Globus pallidus (tissue), 1 donor: ENCODE results near the gene PDSS2.
"Not testable (repeated sequence)": the region's sequence is repeated elsewhere in the genome, so short reads cannot be mapped to it uniquely, and the experiment has no call there.

Experiments
- DNase-seq: peaks from one replicate; pipeline ENCODE4 v3.0.0-alpha.2; 2015; ENCODE audit warnings: low spot score

The PDSS2 gene

DNA sequence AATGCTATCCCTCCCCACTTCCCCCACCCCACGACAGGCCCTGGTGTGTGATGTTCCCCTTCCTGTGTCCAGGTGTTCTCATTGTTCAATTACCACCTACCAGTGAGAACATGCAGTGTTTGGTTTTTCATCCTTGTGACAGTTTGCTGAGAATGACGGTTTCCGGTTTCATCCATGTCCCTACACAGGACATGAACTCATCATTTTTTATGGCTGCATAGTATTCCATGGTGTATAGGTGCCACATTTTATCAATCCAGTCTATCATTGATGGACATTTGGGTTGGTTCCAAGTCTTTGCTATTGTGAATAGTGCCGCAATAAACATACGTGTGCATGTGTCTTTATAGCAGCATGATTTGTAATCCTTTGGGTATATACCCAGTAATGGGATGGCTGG is 295.1 kb downstream of the PDSS2 start:
- DNase-seq = not testable (repeated sequence)

DNA sequence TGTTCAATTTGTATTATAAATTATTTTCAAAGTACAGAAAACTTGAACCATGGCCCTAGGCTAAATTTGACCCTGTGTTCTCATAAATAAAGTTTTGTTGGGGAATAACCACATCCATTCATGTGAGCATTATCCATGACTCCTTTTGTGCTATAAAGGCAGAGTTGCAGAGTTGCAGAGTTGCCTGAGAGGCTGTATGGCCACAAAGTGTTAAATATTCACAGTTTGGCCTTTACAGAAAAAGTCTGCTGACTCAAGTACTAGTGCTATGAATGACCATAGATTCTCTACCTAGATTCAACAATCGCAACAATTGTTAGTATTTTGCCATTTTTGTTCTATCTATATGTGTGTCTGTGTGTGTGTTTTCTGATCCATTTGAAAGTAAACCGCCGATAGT is 297.8 kb downstream of the PDSS2 start:
- DNase-seq = no peak

DNA sequence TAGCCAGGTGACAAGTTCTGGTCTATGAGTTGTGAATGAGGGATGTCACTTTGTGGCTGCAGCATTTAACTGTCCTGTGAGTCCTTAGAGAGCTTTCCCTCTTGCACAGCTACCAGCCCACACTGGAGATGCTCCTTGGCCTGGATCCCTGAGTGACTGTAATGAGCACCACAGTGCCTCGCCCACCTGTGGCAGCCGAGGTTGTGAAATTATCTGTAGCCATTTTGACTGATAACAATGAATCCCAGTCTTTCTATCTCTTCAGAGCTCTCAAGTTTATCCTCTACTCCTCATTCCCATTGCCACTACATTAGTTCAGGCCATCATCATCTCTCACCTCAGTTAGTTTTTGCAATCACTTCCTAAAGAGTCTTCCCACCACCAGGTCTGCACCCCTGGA is 302.7 kb downstream of the PDSS2 start:
- no peak for DNase-seq

DNA sequence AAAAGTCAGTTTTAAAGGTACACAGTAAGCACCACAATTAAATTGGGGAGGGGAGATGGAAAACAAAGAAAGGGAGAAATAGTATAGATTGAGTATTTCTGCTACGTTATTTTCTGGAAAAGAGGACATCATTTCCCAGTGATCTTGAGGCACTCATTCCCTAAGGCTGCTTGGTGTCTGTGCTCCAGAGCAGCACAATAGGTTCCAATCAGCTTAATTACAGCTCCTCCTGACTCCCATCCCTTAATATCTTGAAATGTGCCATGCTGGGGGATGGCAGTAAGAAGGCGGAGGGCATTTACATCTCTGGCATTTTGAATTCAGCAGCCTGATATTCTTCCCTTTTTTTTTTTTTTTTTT is 304.6 kb downstream of the PDSS2 start:
- no peak for DNase-seq

DNA sequence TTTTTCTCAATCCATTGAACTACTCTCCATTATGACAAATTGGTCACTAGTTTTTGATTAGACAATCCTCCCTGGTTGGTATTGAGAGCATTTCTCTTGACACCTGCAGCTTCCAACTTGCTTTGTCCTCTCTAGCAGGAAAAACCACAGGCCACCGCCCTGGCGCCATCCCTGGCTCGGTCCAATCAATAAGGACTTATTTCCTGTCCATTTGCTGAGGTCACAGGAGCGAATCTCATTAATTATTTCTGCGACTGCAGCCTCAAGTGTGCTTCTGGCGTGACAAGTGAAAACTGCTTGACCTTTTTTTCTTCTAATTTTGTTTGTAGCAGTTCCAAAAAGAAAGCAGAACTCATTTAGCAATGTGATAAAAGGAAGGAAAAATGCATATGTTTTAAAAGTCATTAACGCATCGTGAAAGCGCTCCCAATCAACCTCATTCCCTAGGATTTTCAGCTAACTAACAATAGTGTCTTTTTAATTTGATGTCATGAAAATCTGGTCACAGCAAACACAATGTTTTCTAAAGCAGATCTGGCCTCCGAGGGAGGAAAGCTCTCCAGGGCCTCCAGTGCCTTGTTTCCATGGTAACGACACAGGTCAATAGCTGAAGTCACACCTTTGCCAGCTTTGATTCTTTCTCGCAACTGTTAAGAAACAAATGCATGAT is 305.1 kb downstream of the PDSS2 start:
- DNase-seq = no peak

DNA sequence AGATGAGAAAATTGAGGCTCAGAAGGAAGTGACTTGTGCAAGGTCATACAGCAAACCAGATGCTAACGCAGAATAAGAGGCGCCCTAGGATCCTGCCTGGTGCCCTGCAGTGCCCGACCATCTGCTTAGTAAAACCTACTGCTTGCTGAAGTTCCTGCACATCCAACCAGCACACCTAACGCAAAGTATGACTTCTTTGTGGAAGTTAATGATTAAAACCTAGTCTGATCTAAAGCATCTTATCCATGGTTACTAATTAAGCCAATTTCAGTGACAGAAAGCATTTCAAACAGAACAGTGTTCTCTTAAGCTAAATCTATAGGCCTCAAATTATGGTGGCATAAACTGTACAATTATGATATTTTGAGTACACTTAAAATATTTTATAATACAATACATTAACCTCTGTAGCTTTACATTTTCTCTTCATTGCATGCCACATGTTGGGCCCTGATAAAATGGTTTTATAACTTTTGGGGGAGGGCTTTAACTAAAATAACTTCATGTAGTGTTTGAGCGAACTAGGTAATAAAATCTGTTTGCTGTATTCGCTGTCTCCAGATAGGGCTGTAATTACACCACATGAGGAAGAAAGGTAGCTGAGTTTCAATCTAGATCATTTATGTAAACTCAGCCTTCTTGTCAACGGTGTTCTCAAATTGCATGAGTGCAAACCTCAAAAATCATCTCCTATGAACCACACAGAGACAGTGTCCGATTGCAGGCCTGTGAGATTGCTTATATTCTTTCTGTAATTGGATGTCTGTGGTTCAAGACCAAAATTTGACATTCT is 306.5 kb downstream of the PDSS2 start:
- DNase-seq = no peak

DNA sequence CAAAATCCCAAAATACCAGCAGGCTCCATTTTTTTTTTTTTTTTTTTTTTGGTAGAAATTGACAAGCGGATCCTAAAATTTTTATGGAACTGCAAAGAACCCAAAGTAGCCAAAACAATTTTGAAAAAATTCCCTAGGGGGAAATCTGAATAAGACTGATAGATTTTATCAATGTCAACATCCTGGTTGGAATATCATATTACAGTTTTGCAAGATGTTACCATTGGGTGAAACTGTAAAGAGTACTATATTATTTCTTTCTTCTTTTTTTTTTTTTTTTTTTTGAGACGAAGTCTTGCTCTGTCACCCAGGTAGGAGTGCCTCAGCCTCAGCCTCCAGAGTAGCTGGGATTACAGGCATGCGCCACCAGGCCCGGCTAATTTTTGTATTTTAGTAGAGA is 314.7 kb downstream of the PDSS2 start:
- DNase-seq = no peak

DNA sequence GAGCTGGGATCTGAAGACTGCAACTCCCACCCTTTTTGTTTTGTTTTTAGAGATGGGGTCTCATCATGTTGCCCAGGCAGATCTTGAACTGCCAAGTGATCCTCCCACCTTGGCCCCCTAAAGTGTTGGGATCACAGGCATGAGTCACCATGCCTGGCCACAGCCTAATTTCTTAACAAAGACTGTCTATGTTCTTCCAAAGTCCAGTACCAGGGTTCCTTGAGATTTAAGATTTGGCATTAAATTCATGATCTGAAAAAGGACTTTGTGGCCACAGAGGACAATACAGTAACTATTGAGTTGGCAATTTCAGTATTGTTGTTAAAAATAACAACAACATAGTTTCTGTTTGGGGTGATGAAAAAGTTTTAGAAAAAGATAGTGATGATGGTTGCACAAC is 315.4 kb downstream of the PDSS2 start:
- no peak for DNase-seq

DNA sequence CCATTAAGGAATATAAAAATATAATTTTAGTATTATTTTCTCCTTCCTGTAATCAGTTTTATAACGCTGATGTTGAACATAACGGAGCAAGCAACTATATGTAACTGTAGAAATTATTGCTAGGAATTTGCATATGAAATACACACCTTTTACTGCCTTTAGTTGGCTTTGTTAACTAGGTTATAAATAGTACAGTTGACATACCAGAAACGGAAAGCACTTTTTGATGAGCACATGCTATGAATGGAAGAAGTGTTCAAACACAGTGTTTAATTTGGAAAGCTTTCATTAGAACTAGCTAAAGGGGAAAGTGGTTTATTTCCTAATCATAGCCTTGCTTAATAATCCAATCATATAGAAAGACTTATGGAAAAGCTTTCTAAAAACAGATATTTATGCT is 318.8 kb downstream of the PDSS2 start:
- no peak for DNase-seq

DNA sequence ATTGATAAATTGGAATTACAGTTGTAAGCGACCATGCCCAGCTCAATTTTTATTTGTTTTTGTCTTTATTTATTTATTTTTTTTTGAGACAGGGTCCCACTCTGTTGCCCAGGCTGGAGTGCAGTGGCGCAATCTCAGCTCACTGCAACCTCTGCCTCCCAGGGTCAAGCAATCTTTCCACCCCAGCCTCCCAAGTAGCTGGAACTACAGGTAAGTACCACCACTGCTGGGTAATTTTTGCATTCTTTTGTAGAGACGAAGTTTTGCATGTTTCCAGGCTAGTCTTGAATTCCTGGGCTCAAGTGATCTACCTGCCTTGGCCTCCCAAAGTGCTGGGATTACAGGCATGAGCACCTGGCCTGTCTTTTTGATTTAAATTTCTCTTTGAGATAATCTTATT is 323.0 kb downstream of the PDSS2 start:
- DNase-seq = not testable (repeated sequence)

DNA sequence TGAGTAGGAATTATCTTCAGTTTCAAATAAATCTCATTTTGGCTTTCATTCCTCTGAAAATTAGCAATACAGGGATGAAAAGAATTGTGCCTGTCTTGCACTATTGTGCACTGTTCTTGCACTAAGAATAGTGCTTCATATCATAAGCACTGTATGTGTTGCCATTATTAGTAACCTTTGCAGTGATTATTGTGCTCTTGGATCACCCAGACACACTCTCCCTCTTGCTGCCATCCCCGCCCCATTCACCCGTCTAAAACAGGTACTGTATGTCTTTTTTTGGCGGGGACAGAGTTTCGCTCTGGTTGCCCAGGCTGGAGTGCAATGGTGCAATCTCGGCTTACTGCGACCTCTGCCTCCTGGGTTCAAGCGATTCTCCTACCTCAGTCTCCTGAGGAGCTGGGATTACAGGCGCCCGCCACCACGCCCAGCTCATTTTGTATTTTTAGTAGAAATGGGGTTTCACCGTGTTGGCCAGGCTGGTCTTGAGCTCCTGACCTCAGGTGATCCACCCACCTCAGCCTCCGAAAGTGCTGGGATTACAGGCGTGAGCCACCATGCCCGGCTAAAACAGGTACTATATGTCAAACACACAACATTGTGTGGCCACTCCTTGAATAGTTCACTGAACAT is 324.2 kb downstream of the PDSS2 start:
- DNase-seq = not testable (repeated sequence)

DNA sequence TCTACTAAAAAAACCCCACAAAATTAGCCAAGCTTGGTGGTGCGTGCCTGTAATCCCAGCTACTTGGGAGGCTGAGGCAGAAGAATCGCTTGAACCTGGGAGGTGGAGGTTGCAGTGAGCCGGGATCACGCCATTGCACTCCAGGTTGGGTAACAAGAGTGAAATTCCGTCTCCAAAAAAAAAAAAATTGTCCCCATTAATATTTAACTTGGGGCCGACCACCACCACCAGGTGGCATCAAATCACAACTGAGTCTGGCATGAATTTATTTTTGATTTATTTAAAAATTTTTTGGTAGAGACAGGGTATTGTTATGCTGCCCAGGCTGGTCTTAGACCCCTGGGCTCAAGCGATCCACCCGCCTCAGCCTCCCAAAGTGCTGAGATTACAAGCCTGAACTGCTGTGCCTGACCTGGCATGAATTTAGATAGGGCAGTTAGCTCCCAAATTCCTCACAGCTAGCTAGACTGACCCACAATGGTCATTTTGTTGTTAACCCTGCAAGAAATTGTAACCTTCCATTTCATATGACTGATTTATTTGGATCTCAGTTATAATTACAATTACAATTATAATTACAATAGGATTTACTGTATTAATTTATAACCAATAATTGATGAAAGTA is 326.9 kb downstream of the PDSS2 start:
- DNase-seq = no peak

DNA sequence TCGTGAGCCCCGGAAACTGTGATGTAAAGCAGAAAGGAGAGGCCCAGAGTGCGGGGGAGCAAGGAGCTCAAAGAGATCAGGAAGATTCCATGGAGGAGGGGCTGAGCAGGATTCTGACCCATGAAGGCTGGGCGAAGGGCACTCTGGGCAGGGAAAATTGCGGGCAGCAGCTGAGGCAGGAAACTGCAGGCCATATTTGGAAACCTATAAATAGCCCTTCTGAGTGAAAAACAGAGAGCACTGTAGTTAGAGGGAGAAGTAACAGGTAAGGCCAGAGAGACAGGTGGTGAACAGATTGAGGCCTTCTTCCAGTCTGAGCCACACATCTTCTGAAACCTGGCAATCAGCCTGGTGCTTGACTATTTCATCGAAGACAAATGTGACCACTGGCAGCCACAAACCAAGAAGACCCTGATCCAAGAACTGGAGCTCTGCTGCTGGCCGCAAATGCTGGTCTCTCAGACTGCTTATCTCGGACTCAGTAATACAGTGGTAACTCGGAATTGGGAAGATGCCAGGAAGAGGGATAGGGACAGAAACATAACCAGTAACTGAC is 329.9 kb downstream of the PDSS2 start:
- no peak for DNase-seq

DNA sequence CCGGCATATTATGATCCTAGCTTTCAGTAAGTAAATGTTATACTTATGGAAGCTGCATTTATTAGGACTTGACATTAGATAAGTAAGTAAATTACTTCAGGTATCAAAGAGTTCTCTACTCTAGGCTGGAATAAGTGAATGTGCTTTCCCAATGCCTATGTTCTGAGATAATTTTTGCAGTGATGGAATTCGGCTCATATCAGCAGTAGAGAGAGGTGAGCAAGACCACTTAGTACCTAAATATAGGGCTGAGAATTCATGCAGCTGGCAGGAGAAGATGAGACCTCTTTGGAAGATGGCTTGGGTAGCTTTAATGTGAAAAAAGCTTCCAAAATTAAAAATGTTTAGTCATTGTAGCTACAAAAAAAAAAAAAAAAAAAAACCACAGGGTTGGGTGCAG is 330.8 kb downstream of the PDSS2 start:
- DNase-seq = no peak

DNA sequence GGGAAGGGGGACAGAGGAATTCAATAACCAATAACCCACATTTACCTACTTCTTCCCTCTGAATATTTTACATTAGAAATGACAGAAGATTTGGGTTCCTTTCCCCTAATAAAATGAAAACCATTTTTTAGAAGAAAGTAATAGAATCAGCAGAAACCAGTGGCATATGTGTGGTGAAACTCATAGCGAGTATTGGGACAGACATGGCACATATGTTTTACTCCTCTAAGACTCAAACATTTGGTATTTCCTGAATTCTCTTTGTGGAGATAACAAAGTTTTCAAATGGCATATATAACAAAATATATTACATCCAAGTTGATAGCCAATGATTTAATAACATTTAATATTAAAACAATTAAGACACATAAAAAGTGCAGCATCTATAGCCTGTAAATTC is 331.2 kb downstream of the PDSS2 start:
- no peak for DNase-seq

DNA sequence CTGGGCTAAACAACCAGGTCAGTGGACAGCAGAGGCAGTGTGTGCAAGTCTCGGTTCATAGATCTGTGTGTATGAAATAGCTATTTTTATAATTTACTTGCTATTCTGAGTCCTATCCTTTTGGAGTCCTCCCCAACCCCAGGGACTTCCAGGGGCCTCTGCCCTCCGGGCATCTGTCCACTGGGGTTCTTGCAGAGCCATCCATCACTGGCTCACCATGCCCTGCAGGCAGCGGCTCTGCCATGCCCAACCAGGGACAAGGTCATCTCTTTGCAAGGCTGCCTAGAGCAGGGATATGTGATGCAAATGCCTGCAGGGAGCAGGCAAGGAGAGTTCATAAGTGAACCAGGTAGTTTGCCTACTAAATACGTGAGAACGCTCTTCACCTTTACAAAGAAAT is 333.6 kb downstream of the PDSS2 start:
- DNase-seq = no peak

DNA sequence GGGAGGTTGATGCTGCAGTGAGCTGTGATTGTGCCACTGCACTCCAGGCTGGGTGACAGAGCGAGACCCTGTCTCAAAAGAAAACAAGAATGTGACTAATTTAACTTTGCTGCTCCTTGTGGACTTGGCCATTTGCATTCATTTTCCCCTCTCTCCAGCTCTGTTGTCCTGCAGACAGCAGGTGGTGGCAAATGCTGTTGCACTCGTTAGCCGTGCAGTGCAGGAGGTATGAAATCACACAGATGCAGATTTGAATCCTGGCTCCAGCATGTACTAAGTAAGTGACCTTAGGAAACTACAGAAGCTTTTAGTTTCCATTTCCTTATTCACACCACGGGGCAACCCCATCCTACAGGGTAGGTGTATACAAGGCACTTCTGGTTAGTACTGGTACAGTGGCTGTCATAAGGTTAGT is 334.4 kb downstream of the PDSS2 start:
- DNase-seq = no peak

DNA sequence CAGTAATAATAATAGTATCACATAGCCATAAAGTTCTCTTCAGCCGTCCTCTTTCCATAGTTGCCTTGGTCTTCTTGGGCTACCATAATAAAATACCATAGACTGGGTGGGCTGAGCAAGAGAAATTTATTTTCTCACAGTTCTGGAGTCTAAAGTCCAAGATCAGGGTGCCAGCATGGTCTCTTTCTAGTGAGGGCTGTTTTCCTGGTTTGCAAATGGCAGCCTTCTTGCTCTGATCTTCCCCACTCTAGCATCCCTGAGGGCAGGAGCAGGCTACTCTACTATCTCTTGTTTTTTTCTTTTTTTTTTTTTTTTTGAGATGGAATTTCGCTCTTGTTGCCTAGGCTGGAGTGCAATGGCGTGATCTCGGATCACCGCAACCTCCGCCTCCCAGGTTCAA is 335.9 kb downstream of the PDSS2 start:
- no peak for DNase-seq

DNA sequence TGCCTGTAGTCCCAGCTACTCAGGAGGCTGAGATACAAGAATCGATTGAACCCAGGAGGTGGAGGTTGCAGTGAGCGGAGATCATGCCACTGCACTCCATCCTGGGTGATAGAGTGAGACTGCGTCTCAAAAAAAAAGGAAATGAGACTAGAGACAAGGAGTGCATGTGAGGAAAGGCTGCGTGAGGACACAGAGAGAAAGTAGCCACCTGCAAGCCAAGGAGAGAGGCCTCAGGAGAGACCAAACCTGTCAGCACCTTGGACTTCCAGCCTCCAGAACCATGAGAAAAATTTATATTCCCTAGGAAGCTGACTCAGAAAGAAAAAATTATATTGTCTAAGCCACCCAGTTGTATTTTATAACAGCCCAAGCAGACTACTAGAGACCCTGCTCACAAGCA is 336.6 kb downstream of the PDSS2 start:
- DNase-seq = no peak

DNA sequence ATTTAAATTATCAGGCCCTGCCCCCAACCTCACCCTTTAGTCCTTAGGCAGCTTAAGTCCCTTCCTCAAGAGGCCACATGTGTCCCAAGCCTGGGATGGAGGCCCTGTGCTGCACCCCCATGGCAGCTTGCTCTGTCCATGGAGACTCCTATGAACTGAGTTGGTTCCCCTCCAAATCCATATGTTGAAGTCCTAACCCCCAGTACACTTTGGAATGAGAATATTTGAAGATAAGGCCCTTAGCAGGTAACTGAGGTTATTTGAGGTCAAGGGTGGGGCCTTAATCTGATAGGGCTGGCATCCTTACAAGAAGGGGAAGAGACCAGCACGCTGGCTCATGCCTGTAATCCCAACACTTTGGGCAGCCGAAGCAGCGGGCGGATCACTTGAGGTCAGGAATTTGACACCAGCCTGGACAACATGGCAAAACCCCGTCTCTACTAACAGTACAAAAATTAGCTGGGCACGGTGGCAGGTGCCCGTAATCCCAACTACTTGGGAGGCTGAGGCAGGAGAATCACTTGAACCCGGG is 337.3 kb downstream of the PDSS2 start:
- DNase-seq = no peak

DNA sequence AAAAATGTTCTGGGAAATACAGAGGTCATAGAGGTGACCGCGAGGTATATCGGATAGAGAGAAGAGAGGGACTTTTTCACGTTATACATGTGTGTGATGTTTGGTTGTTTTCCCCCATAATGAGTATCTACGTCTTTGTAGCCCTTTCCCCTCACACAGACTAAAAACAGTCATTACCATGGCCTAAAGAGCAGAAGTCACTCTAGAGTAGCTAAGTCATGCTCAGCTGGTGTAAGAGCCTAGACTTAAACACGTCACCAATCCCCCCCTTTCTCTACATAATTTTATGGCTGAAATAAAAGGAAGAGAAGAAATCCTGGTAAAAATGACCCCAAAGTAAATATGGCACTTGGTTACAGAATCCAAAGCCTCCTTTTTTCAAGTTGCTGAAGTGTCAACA is 338.1 kb downstream of the PDSS2 start:
- no peak for DNase-seq

DNA sequence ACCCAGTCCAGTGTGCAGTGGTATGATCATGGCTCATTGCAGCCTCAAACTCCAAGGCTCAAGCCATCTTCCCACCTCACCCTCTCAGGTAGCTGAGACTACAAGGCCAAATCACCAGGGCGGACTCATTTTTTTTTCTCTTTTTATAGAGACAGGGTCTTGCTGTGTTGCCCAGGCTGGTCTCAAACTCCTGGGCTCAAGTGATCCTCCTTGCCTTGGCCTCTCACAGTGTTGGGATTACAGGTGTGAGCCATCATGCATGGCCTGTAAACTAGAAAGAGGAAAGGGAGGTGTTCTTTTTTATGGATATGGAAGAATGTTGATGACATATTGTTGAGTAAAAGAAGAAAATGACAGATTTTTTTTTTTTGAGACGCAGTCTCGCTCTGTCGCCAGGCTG is 339.0 kb downstream of the PDSS2 start:
- DNase-seq = no peak
